Measurements from ENCODE around the gene ARHGEF16.

Gene ARHGEF16

GRCh38 chr1:3423245-3423829 lies 31.1 kb upstream of the ARHGEF16 start:
- no peak for DNase-seq

GRCh38 chr1:3423896-3424611 lies 30.4 kb upstream of the ARHGEF16 start:
- DNase-seq = no peak

- no peak for DNase-seq
These were observed 28.8 kb upstream of the ARHGEF16 start for GRCh38 chr1:3425486-3426215.

- no peak for DNase-seq
These were observed 27.4 kb upstream of the ARHGEF16 start for GRCh38 chr1:3426956-3427535.

GRCh38 chr1:3427711-3428704 lies 26.5 kb upstream of the ARHGEF16 start:
- no peak for DNase-seq

GRCh38 chr1:3428899-3429298 lies 25.6 kb upstream of the ARHGEF16 start:
- no peak for DNase-seq

- no peak for DNase-seq
These were observed 25.1 kb upstream of the ARHGEF16 start for GRCh38 chr1:3429320-3429719.

GRCh38 chr1:3429766-3430165 lies 24.7 kb upstream of the ARHGEF16 start:
- DNase-seq = no peak

- no peak for DNase-seq
These were observed 24.1 kb upstream of the ARHGEF16 start for GRCh38 chr1:3430406-3430805.

GRCh38 chr1:3430820-3431219 lies 23.6 kb upstream of the ARHGEF16 start:
- DNase-seq = no peak

- DNase-seq = no peak
These were observed 23.2 kb upstream of the ARHGEF16 start for GRCh38 chr1:3431266-3431665.

GRCh38 chr1:3431686-3432085 lies 22.8 kb upstream of the ARHGEF16 start:
- no peak for DNase-seq

GRCh38 chr1:3432306-3432705 lies 22.2 kb upstream of the ARHGEF16 start:
- DNase-seq = no peak

- no peak for DNase-seq
These were observed 21.4 kb upstream of the ARHGEF16 start for GRCh38 chr1:3433076-3433475.

GRCh38 chr1:3433596-3434320 lies 20.7 kb upstream of the ARHGEF16 start:
- no peak for DNase-seq

- no peak for DNase-seq
These were observed 19.9 kb upstream of the ARHGEF16 start for GRCh38 chr1:3434406-3435110.

- no peak for DNase-seq
These were observed 18.8 kb upstream of the ARHGEF16 start for GRCh38 chr1:3435666-3436065.

- no peak for DNase-seq
These were observed 18.0 kb upstream of the ARHGEF16 start for GRCh38 chr1:3436451-3436850.

GRCh38 chr1:3436901-3437300 lies 17.6 kb upstream of the ARHGEF16 start:
- no peak for DNase-seq

GRCh38 chr1:3438661-3439180 lies 15.7 kb upstream of the ARHGEF16 start:
- no peak for DNase-seq

Data from NCI-H510A treated with DMSO at 0.1 percent for 48 hours (cell line).